Upper lobe of right lung (tissue), 1 donor: ENCODE data around the gene PML. TPM values are rescaled to one million over a fixed set of nuclear protein-coding genes. Genes with fewer than 3 reads are reported as not detected.
"Not testable (repeated sequence)": the region's sequence is repeated elsewhere in the genome, so short reads cannot be mapped to it uniquely, and the experiment has no call there.

ENCODE experiments used
- ATAC-seq: fragments of 200-7000 bp; cut with Tn5 transposase; one replicate; pipeline ENCODE4 v1.9.1; 2020; ENCODE audit warnings: mild to moderate bottlenecking, moderate library complexity
- DNase-seq: peaks from one replicate; pipeline ENCODE4 v3.0.0-alpha.2; 2020
- H3K27ac ChIP-seq: fragments of 200-600 bp; one replicate; pipeline ENCODE4 v1.8.0; 2022
- H3K27me3 ChIP-seq: fragments of 200-600 bp; one replicate; pipeline ENCODE4 v1.8.0; 2022; ENCODE audit warnings: mild to moderate bottlenecking
- H3K36me3 ChIP-seq: fragments of 200-600 bp; one replicate; pipeline ENCODE4 v1.8.0; 2022
- H3K4me1 ChIP-seq: fragments of 200-600 bp; one replicate; pipeline ENCODE4 v1.8.0; 2022
- H3K4me3 ChIP-seq: fragments of 200-600 bp; one replicate; pipeline ENCODE4 v1.8.0; 2022; ENCODE audit warnings: mild to moderate bottlenecking
- H3K9me3 ChIP-seq: fragments of 200-600 bp; one replicate; pipeline ENCODE4 v1.8.0; 2022
- intact Hi-C: fragments of 100-400 bp; cut with DNase I; formaldehyde crosslinking; loops from one replicate; pipeline ENCODE4 v1.11.0; 2022
- total RNA-seq: library from RNA; stranded (reverse); fragmentation: NEBNext Ultra II Directional; extraction: Animal tissue kit (Norgen Biotek cat#: 25700); gene quantifications from one replicate; pipeline ENCODE4 v1.2.1, GENCODE V29; 2021
- donor health status: DM: no; HTN: yes; CAD: no; lungs with severe emphysema.

Gene PML
- total RNA-seq, 1 donor from 2014 or later, result 82.9 TPM

DNA sequence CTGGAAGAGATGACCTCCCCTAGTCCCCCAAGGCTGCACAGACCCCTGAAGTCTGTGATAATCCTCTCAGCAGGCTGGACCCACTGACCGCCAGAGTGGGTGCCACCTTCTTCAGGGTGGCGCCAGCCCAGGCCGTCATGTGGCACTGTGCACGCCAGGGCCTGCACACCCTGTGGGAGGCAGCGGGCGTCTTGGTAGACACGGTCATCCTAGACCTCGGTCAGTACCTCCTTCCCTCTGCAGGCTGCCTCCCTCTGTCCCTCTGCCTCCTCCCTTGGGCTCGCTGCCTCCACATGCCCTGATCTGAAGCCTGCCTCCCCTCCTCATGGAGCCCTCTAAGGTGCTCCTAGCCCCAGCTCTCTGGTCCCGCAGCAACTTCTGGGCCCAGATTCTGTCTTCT, 101.1 kb downstream of the PML start:
- DNase-seq, H3K36me3 ChIP-seq, H3K9me3 ChIP-seq, intact Hi-C loops, H3K27ac ChIP-seq, ATAC-seq, H3K4me1 ChIP-seq, H3K27me3 ChIP-seq, H3K4me3 ChIP-seq: not testable (repeated sequence)

DNA sequence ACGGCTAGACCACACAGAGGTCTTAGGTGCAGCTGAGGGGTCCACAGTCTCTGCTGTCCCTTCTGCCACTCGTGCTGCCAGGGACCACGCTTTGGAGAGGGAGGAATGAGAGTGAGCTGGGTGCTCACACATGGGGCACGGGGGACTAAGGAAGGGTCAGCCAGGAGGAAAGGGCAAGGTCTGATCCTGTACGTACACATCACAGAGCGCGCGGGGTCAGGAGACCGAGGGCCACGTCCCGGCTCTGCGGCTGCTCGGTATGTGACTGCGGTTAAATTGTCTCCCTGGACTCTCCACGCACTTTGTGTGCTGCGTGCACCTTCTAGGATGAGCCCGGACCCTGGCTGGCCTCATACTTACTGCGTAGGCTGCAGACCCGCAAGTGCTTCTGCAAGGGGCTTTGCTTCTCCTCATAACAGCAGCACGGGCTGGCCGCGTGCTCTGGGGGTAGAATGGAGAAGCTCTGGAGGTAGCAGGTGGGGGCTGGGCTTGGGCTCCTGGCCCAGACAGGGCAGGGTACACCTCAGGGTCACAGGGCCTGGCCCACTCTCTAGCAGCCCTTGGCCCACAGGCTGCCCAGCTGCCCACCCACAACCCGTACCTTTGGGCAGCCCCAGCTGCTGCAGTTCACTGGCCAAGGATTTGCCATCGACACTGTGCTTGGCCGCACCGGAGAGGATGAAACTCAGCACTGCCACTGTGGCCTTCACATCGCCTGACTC, 102.4 kb downstream of the PML start:
- H3K27me3 ChIP-seq, H3K4me3 ChIP-seq, DNase-seq, H3K4me1 ChIP-seq, H3K9me3 ChIP-seq, ATAC-seq, H3K27ac ChIP-seq, H3K36me3 ChIP-seq, intact Hi-C loops: not testable (repeated sequence)

Other genes with a start within 250 kb of the PML start
- gene INSYN1, start 241.4 kb upstream of the PML start, total RNA-seq, result 6.2 TPM
- gene TBC1D21, start 121.2 kb upstream of the PML start, total RNA-seq, result not detected
- 11.1 TPM for gene LOXL1, start 68.3 kb upstream of the PML start, total RNA-seq
- gene STOML1, start 2.4 kb upstream of the PML start, total RNA-seq, result 23.4 TPM
- gene GOLGA6A, start 87.8 kb downstream of the PML start, total RNA-seq, result not detected
- gene ISLR2, start 135.9 kb downstream of the PML start, total RNA-seq, result 4.0 TPM
- gene ISLR, start 179.0 kb downstream of the PML start, total RNA-seq, result 40.6 TPM
- not detected for gene STRA6, start 208.1 kb downstream of the PML start, total RNA-seq
- gene CCDC33, start 241.6 kb downstream of the PML start, total RNA-seq, result not detected